Stimulated activated CD4-positive, alpha-beta T cell treated with anti-CD3 and anti-CD28 coated beads, TNF-alpha, amount 100 ng/mL, for 1 hour (primary cell): Measurements from ENCODE around the gene BTBD17.

ENCODE experiments used
- DNase-seq, 3 donors: peaks; one replicate each; pipeline ENCODE4 v3.0.0-alpha.2; 2020; ENCODE audit warnings: low read depth in 3 of 3, low spot score in 1 of 3

BTBD17 gene

DNA sequence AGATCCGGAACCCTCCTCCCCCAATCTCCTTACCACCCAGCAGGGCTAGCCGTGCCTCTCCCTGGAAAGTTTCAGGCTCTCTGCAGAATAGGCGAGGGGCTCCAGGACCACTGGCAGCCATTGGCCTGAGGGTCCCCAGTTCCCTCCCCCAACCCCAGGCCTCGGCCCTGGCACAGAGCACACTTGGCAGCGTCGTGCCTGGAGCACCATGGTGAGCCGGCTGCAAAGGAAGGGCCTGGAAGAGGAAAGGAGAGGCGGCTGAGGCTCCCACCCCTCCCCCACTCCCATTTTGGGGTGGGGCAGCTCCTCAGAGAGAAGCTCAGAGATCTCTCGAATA lies 369 bp upstream of the BTBD17 start:
- DNase-seq = no peak

DNA sequence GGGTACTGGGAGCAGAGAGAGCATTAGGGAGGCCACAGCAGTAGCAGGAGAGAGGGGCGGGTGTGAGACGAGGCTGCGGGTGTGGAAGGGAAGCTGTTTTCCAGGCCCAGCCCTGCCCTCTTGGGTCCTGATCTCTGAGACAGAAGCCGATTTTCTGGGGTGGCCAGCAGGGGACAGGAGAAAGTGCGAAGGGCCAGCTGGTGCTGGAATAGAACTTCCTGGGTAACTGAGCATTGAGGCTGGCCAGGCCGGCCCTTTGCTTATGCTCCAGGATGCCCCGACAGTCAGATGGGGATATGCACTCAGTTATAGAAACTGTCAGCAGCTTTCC lies 804 bp downstream of the BTBD17 start:
- no peak for DNase-seq

- DNase-seq = no peak
Observed at GRCh38 chr17:74359916-74360315, 1.8 kb downstream of the BTBD17 start.

- DNase-seq = no peak
Observed at GRCh38 chr17:74358697-74359096, 3.0 kb downstream of the BTBD17 start.

DNA sequence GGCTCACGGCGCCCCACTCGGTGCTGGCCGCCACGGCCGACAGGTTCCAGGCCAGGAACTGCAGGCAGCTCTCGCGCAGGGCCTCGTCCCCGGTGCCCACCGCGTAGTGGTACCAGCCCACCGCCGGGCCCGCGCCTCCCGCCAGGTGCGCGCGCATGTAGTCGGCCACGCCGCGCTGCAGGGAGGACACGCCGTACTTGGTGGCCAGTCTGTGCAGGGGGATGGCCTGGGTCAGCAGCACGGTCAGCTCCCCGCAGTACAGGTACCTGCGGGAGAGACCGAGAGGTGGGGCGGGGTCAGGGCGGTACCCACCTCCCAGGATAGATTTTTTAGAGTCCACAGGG lies 4.2 kb downstream of the BTBD17 start:
- no peak for DNase-seq

- DNase-seq = no peak
Observed at GRCh38 chr17:74356646-74357465, 4.8 kb downstream of the BTBD17 start.

DNA sequence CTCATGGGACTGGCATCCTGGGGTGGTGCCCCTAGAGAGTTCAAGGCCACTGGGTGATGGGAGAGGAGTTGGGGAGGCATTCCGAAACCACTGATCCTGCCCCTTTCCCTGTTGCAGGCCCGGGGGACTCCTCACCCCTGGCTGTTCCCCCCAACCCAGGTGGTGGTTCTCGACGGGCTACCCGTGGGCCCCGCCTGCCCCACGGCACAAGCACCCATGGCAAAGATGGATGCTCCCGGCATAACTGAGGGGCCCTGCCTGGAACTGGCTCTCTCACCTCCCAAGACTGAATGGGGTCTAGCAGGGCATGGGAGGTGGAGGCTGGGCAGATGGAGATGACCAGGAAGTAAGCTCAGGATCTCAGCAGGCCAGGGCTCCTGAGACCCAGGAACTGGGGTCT lies 6.6 kb downstream of the BTBD17 start:
- no peak for DNase-seq

- DNase-seq = no peak
Observed at GRCh38 chr17:74354561-74354960, 7.1 kb downstream of the BTBD17 start.

GRCh38 chr17:74354123-74354522 lies 7.5 kb downstream of the BTBD17 start:
- peak in 1 of 3 donors; percentile 35 for DNase-seq

DNA sequence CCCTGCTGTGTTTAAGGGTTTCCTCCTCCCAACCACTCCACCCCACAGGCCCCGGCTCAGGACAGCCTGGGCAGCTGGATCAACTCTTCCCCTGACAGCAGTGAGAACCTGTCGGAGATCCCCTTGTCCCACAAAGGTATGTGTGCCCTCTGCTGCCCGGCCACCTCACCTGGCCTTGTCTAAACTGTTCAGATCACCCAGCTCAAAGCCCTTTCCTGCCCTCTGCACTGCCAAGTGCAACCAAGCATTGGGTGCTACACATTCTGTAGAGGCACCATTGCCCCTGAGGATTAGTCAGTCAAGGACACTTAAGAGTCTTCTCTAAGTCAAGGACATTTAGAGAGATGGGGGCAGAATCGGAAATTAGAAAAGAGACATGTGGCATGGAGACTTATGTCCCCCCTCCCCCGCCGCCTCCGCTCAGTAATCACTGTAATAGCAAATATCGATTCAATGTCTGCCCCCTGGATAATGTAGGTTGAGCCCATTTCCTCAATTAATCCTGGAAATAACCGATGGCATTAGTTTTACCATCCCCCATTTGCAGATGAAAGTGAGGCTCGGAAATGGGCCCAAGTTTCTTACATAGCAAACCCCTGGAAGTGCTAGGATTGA lies 8.1 kb downstream of the BTBD17 start:
- no peak for DNase-seq

DNA sequence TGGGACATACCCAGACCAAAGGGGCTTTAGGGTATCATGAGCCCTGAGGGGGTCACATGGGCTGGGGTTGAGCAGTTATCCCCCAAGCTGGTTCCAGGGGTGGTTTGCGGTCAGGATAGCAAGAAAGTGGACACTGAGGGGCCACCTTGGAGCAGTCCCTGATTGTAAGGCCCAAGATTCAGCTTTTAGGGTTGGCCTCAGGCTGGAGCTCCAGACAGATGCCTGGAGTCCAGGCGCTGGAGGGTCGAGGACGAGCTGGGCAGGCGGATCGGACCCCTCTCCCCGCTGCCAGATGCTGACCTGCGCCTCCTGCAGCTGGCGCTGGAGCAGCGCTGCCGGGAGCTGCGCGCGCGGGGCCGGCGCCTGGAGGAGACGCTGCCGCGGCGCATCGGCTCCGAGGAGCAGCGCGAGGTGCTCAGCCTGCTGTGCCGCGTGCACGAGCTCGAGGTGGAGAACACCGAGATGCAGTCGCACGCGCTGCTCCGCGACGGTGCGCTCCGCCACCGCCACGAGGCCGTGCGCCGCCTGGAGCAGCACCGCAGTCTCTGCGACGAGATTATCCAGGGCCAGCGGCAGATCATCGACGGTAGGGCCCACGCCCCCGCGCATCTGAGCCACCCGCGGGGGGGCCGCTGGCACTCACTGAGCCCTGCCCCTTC lies 10.0 kb downstream of the BTBD17 start:
- no peak for DNase-seq

GRCh38 chr17:74350486-74350885 lies 11.2 kb downstream of the BTBD17 start:
- no peak for DNase-seq

- DNase-seq = no peak
Observed at GRCh38 chr17:74349120-74349519, 12.5 kb downstream of the BTBD17 start.

DNA sequence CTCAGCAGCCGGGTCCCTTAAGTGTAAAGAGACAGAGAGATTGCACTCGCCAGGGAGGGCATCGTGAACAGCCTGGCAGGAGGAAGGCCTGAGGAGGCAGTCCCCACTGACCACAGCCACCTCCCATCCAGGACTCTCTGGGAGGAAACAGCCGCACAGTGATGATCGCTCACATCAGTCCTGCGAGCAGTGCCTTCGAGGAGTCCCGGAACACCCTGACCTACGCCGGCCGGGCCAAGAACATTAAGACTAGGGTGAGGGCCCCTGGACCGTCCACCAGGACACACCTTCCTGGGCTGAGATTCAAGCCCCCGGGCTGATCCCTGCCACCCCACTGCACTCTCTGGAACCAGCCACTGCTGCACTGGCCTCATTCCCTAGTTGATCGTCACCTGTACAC lies 14.0 kb downstream of the BTBD17 start:
- no peak for DNase-seq

- DNase-seq = no peak
Observed at GRCh38 chr17:74345433-74346241, 16.0 kb downstream of the BTBD17 start.

DNA sequence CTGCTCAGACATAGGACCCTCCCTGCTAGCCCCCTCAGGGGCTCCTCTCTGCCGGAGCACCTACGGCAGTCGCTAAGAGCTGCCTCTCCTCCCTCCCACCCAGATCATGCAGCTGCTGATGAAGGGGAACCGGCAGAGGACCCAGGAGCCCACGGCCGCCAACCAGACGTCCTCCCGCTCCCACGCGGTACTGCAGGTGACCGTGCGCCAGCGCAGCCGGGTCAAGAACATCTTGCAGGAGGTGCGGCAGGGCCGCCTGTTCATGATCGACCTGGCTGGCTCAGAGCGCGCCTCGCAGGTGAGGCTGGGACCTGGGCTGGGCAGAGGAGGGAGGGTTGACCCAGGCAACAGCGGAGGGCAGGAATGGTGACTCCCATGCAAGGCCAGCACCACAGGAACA lies 17.0 kb downstream of the BTBD17 start:
- no peak for DNase-seq

- no peak for DNase-seq
Observed at GRCh38 chr17:74343526-74344284, 18.0 kb downstream of the BTBD17 start.

- DNase-seq = no peak
Observed at GRCh38 chr17:74343121-74343520, 18.5 kb downstream of the BTBD17 start.

- no peak for DNase-seq
Observed at GRCh38 chr17:74342224-74342623, 19.4 kb downstream of the BTBD17 start.

GRCh38 chr17:74340470-74341023 lies 21.1 kb downstream of the BTBD17 start:
- DNase-seq = no peak
